Right forelimb (tissue), 1 donor: ENCODE data around the gene NMNAT2.
A peak's percentile ranks its signal among the peaks of the same experiment; 100 is the strongest.

Experiments used
- DNase-seq: peaks from one replicate; pipeline ENCODE4 v3.0.0-alpha.2; 2018

Gene NMNAT2

DNA sequence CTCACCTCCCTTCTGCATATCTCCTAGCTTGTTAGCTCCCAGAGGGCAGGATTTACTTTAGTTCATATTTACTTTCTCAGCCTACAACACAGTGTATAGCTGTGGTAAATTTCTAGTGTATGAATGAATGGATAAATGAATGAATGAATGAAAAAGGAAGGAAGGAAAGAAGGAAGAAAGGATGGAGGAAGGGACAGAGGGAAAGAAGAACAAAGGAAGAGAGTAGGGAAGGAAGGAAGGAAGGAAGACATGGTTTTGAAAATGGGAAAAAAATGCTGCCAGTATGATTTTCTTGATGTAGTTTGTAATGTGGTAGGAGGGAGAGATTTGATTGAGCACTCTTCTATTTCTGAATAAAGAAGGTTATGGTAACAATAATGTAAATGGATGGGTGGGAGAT is 185.1 kb downstream of the NMNAT2 start:
- DNase-seq: no peak

- DNase-seq: no peak
Measured at GRCh38 chr1:183231545-183231944, 186.6 kb downstream of the NMNAT2 start.

GRCh38 chr1:183230413-183230812 is 187.8 kb downstream of the NMNAT2 start:
- DNase-seq: no peak

GRCh38 chr1:183228347-183229220 is 189.6 kb downstream of the NMNAT2 start:
- DNase-seq: no peak

DNA sequence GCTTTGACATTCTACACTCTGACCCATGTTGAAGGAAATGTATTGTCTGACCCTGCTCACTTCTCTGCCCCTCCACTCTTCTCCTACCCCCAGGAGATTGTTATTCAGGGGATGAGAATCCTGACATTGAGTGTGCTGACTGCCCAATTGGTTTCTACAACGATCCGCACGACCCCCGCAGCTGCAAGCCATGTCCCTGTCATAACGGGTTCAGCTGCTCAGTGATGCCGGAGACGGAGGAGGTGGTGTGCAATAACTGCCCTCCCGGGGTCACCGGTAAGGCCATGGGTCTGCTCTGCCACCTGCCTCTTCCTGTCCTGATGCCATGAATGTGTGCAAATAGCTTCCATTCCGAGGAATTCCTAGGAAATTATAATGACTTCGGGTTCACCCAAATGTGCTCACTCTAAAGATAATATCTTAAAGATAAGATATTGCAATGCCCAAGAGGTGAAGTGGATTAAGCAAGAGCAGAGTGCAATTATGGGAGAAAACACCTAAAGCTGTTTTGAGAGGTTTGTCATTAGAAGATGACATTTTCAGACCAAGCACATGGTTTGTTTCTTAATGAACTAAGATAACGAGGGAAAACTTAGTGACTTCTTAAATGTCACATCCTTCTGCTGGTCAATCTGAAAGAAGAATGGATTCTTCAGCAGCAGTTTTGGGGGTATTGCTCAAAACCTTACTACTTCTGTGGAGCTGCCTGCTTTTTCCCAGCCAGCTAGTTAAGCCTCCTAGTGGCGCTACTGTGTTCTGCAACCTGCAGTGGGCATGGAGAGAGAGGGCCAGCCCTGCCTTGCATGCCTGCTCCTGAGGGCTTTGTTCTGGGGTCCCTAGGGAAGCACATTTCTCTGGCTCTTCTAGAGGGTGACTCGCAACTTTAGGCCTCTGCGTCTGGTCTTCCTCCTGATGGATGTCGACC is 190.5 kb downstream of the NMNAT2 start:
- no peak for DNase-seq

- no peak for DNase-seq
Measured at GRCh38 chr1:183226963-183227362, 191.2 kb downstream of the NMNAT2 start.

DNA sequence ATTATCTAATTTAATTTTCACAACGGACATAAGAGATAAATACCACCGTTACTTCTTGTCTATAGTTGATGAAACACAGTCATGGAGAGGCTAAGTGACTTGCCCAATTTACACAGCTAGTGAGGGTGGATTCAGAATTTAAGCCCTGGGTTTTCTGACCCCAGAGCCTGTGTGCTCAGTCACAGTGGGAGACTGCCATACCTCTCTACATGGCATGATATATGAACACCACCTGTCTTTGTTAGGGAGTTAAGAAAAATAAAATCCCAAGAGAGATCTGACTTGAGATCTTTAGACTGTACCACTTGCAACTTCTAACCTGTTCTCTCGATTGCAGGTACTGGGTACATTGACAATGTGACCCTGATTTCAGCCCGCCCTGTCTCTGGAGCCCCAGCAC is 191.8 kb downstream of the NMNAT2 start:
- DNase-seq: no peak

- no peak for DNase-seq
Measured at GRCh38 chr1:183223467-183223866, 194.7 kb downstream of the NMNAT2 start.

GRCh38 chr1:183222909-183223308 is 195.3 kb downstream of the NMNAT2 start:
- DNase-seq: no peak

GRCh38 chr1:183219616-183220009 is 198.6 kb downstream of the NMNAT2 start:
- DNase-seq: no peak

DNA sequence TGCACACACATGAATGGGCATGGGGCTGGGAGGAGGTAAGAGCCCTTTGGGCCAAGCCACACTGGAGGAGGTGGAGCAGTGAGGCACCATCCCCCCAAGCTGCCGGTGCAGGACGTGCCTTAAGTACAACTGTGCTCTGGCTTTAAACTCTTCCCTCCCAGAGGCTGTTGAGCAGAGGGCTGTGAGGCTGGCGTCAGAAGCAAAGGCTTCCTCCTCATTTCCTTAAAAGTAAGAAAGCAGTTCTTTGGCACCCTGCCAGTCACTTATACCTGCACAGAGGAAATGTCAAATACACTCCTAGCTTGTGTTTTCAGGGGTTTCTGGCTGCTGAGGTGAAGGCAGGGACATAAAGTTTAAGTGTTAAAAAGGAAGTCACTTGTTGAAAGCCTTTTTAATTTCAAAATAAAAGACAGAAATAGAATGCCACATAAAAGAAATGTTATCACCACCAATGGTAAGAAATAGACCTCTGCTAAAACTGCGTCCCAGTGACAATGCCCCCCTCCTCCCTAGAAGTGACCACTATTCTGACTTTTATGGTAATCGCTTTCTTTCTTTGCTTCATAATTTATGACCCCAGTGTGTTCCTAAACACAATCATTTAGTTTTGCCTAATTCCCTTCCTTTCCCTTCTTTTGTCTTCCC is 199.1 kb downstream of the NMNAT2 start:
- DNase-seq: no peak

GRCh38 chr1:183218027-183218618 is 200.1 kb downstream of the NMNAT2 start:
- DNase-seq: peak; percentile 64

GRCh38 chr1:183215936-183216335 is 202.2 kb downstream of the NMNAT2 start:
- DNase-seq: no peak

DNA sequence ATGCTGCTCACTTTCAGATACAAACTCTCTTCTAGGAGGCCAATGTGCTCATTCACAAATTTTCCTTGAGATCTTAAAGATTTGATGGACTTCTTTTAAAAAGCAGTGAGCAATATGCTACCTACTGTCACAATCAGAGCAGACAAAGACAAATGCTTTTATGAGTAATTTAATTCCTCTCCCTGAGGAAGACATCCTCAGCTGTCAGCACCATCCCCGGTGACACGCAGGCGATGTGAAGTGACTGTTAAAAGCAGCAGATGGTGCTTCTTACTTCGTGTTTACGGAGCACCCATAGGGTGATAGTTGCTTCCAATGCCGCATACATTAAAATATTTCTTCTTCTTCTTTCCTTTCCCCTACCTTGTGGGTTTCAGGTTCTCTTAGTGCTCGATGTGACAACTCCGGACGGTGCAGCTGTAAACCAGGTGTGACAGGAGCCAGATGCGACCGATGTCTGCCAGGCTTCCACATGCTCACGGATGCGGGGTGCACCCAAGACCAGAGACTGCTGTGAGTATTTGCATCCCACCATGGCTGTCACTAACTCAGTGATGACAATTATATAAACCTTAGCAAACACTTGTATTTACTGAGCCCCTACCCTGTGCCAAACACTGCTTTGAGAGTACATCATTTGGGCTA is 203.0 kb downstream of the NMNAT2 start:
- no peak for DNase-seq

DNA sequence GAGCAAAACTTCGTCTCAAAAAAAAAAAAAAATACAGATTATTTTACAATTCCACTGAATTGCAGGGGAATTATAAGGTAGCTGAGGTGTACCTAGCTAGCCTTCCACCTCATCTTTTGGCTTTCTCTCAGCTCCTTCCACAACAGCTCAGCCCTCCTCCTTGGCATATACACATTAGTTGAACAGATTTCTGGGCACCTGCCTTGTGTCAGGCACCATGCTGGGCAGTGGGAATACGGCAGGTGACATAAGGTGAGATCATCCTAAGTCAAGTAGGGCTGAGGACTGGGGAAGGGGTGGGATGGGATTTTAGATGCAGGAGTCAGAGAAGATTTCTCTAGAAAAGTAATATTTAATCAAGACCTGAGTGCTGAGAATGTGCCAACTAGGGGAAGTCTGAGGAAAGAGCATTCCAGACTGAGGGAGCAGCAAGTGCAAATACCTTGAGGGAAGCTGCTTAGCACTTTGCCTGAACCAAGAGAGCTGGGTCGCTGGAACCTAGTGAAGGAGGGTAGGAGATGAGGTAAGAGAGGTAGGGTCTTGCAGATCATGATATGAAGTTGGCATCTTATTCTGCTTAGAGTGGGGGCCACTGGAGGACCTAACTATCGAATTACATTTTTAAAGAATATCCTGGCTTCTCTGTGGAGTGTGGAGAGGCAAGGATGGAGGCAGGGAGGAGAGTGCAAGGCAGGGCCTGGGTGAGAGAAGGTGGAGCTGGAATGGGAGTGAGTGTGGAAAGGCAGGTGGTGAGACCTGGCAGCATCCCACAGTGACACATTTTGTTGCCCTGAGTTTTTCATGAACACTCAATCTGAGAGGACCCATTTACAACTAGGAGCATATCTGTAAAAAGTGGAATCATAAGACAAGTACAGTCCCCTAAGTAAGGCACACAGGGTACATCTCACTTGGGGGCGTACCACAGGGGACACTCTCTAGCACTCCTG is 203.9 kb downstream of the NMNAT2 start:
- DNase-seq: no peak

GRCh38 chr1:183212870-183213269 is 205.3 kb downstream of the NMNAT2 start:
- no peak for DNase-seq

DNA sequence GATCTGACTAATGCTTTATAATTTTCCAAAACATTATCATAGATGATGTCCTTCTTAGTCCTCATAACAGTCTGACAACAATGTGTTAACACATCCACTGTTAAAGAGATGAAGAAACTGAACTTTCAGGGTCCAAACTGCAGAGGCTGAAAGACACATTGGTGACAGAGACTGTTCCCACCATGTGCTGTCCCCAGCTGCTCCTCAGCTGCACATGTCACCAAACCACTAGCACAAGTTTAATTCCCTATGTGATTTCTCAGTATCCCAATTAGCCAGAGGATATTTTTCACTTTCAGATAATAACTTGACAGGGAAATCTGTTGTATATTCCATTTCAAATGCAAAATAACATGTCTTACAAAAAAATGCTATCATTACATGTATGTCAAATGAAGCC is 207.5 kb downstream of the NMNAT2 start:
- no peak for DNase-seq

DNA sequence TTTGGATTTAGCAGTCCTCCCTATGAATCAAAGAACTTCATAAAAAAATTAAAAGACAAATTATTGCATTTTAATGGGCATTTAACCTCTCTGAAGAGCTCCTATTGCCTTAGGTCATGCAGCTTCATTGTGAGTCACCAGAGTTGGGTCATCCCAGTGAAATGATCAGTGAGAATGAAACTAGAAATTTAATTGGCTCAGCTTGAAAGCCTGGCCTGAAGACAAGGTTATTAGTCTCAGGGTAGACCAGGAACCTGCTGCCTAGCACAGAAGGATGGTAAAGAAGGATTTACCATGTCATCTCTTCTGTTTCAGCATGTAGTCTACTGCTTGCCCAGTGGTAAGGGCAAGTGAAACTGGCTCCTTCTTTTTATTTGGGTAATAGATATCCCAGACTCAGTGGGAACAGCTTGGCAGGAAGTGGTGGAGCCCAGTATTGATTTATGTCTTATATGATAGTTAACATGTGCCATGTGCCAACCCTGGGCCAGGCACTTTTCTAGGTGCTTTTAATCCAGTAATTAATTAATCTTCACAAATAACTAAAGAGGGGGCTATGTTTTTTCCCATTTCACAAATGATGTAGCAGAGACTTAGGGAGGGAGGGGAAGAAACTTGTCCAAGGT is 208.5 kb downstream of the NMNAT2 start:
- DNase-seq: no peak

GRCh38 chr1:183206538-183207122 is 211.6 kb downstream of the NMNAT2 start:
- no peak for DNase-seq

- DNase-seq: peak; percentile 52
Measured at GRCh38 chr1:183205196-183205781, 212.9 kb downstream of the NMNAT2 start.
